Stomach (tissue), 9 donors: Measurements from ENCODE around the gene SCAMP2. TPM values are rescaled to one million over a fixed set of nuclear protein-coding genes. Genes with fewer than 3 reads are reported as not detected.

Source experiments
- DNase-seq, 2 donors: peaks; one replicate each; pipeline versions ENCODE4 v3.0.0 to v3.0.0-alpha.2; 2013 to 2019
- H3K27ac ChIP-seq, 5 donors: fragments of 200-600 bp in 4 of 5; sonication (generic) in 4 of 5; one replicate each; pipeline ENCODE4 v1.5.1; 2013 to 2019; ENCODE audit warnings: mild to moderate bottlenecking in 1 of 5, moderate library complexity in 1 of 5
- H3K27me3 ChIP-seq, 3 donors: fragments of 200-600 bp; sonication (generic); one replicate each; pipeline ENCODE4 v1.5.1; 2017 to 2019; ENCODE audit warnings: mixed run types in 1 of 3
- H3K36me3 ChIP-seq, 4 donors: fragments of 200-600 bp; sonication (generic); 1 replicate in 3 of 4; 2 replicates in 1 of 4; pipeline ENCODE4 v1.5.1; 2016 to 2019
- H3K4me1 ChIP-seq, 4 donors: fragments of 200-600 bp; sonication (generic); one replicate each; pipeline ENCODE4 v1.5.1; 2016 to 2019
- H3K4me3 ChIP-seq, 4 donors: fragments of 200-600 bp; sonication (generic) in 3 of 4; one replicate each; pipeline ENCODE4 v1.5.1; 2016 to 2019; ENCODE audit warnings: mild to moderate bottlenecking in 1 of 4
- H3K9me3 ChIP-seq, 4 donors: fragments of 200-600 bp; sonication (generic); one replicate each; pipeline ENCODE4 v1.5.1; 2016 to 2019
- CTCF ChIP-seq, 7 experiments: fragments of 450-650 bp in 4 of 7; fragments of 200-600 bp in 3 of 7; sonication (generic) in 3 of 7; IDR thresholded peaks; one replicate each; pipeline ENCODE4 v1.5.1; 2016 to 2019; ENCODE audit warnings: antibody characterized with exemption in 7 of 7, control low read depth in 2 of 7, mild to moderate bottlenecking in 1 of 7
- EP300 ChIP-seq: sonication (generic); formaldehyde crosslinking; IDR thresholded peaks from one replicate; pipeline ENCODE4 v1.6.1; 2017; ENCODE audit warnings: antibody characterized with exemption
- POLR2A ChIP-seq, 4 donors: fragments of 450-650 bp; IDR thresholded peaks; one replicate each; pipeline ENCODE4 v1.6.1; 2016; ENCODE audit warnings: antibody characterized with exemption in 4 of 4, control low read depth in 2 of 4, mild to moderate bottlenecking in 1 of 4, moderate library complexity in 1 of 4
- POLR2AphosphoS5 ChIP-seq, 3 donors: sonication (generic); formaldehyde crosslinking; IDR thresholded peaks; one replicate each; pipeline ENCODE4 v1.6.1; 2016; ENCODE audit warnings: antibody characterized with exemption in 3 of 3
- WGBS, 5 donors: extraction: QIAGEN DNeasy Blood & Tissue Kit in 3 of 5; methylation state at CpG; one replicate each; pipeline versions ENCODE4 v1.1.5 to v1.1.7; 2013 to 2018; 5-methylcytosine and 5-hydroxymethylcytosine counted together
- intact Hi-C: fragments of 100-400 bp; cut with DNase I; formaldehyde crosslinking; loops from one replicate; pipeline ENCODE4 v1.15.1; 2023; ENCODE audit warnings: low total_unique reads
- polyA plus RNA-seq, 3 donors: library from polyadenylated mRNA; stranded (reverse); fragments of 200-250 nt; gene quantifications; one replicate each; pipeline ENCODE4 v1.2.3, GENCODE V29; 2013
- total RNA-seq, 5 donors: library from RNA; depleted of rRNA; stranded (reverse); fragments of >200 nt; gene quantifications; one replicate each; pipeline versions ENCODE4 v1.1.0 to v1.2.3, GENCODE V29; 2014 to 2016
- donor health status: healthy with polysubstance abuse.
- donor health status: Bipolar disorder and iron deficiency.
- donor health status: healthy.

Gene SCAMP2
- total and polyA plus RNA-seq, 8 donors = 16.8 to 134 (median 38.9) TPM

- Histone ChIP-seq H3K27ac (peak overlapping the region in 3 of 5 donors; percentile 12 to 73 (median 41)), H3K4me3 (no peak overlapping the region), H3K36me3 (no peaks in the 10 kb centered on the region), H3K4me1 (peaks cover 0 to 43% (median 25%) of the 10 kb centered on the region in 4 donors), H3K27me3 (no peaks in the 10 kb centered on the region), H3K9me3 (no peaks in the 10 kb centered on the region)
- intact Hi-C loops = no loop called here
- DNase-seq = no peak
- no peak for TF ChIP-seq POLR2A (IDR thresholded peaks at IDR 0.05)
- no peak for TF ChIP-seq POLR2AphosphoS5 (IDR thresholded peaks at IDR 0.05)
- no peak for TF ChIP-seq CTCF (IDR thresholded peaks at IDR 0.05)
- no peak for TF ChIP-seq EP300
- whole genome bisulfite sequencing, 5 donors = 86 to 93% (median 90%) methylated on average over 3 to 15 of the region's 15 CpGs
Measured at GRCh38 chr15:74815961-74816360, 57.2 kb downstream of the SCAMP2 start.

GRCh38 chr15:74815121-74815934 lies 57.8 kb downstream of the SCAMP2 start:
- WGBS, 5 donors = 51 to 67% (median 61%) methylated on average over 10 of the region's 10 CpGs
- H3K27me3 ChIP-seq = no peaks in the 10 kb centered on the region
- H3K27ac ChIP-seq = peak overlapping the region; percentile 5 to 73 (median 14)
- no peaks in the 10 kb centered on the region for H3K36me3 ChIP-seq
- TF ChIP-seq POLR2A (IDR thresholded peaks at IDR 0.05) = no peak
- no peak for TF ChIP-seq POLR2AphosphoS5 (IDR thresholded peaks at IDR 0.05)
- TF ChIP-seq EP300 = no peak
- TF ChIP-seq CTCF (IDR thresholded peaks at IDR 0.05) = no peak
- DNase-seq = peak; percentile 55 to 88
- H3K4me1 ChIP-seq = peaks cover 0 to 43% (median 25%) of the 10 kb centered on the region in 4 donors
- intact Hi-C loops = no loop called here
- no peak overlapping the region for H3K4me3 ChIP-seq
- H3K9me3 ChIP-seq = no peaks in the 10 kb centered on the region

GRCh38 chr15:74812533-74812932 lies 60.6 kb downstream of the SCAMP2 start, which contains the start of gene LMAN1L:
TSS of gene LMAN1L (plus strand) at chr15:74812835. CDS start at chr15:74812855, 20 bp downstream.
- Histone ChIP-seq H3K4me3 (peak within 1 kb of the TSS in 2 of 4 donors; percentile 3 to 18), H3K9me3 (no peaks in the 10 kb centered on the region), H3K36me3 (no peaks in the 10 kb centered on the region), H3K27me3 (no peaks in the 10 kb centered on the region), H3K4me1 (peaks cover 0 to 34% (median 23%) of the 10 kb centered on the region in 4 donors), H3K27ac (peak within 1 kb of the TSS in 1 of 5 donors; percentile 73)
- TF ChIP-seq EP300 (no peak), POLR2A (IDR thresholded peaks at IDR 0.05) (no peak), POLR2AphosphoS5 (IDR thresholded peaks at IDR 0.05) (no peak), CTCF (IDR thresholded peaks at IDR 0.05) (no peak)
- intact Hi-C loops = no loop called here
- 55 to 85% (median 76%) methylated on average over 12 of the region's 12 CpGs for WGBS, 5 donors
- no peak for DNase-seq

- no peak overlapping the region for H3K27ac ChIP-seq
- intact Hi-C loops = no loop called here
- TF ChIP-seq EP300 = no peak
- no peak for TF ChIP-seq CTCF (IDR thresholded peaks at IDR 0.05)
- no peak for TF ChIP-seq POLR2A (IDR thresholded peaks at IDR 0.05)
- no peak for TF ChIP-seq POLR2AphosphoS5 (IDR thresholded peaks at IDR 0.05)
- H3K36me3 ChIP-seq = peaks cover 0 to 3% (median 0%) of the 10 kb centered on the region in 4 donors
- H3K4me1 ChIP-seq = peaks cover 0 to 15% (median 12%) of the 10 kb centered on the region in 4 donors
- no peaks in the 10 kb centered on the region for H3K27me3 ChIP-seq
- WGBS, 5 donors = 80 to 96% (median 85%) methylated on average over 3 of the region's 3 CpGs
- no peaks in the 10 kb centered on the region for H3K9me3 ChIP-seq
- DNase-seq = no peak
- no peak overlapping the region for H3K4me3 ChIP-seq
Measured at GRCh38 chr15:74809956-74810355, 63.2 kb downstream of the SCAMP2 start.
